ENCODE data around the gene NKX1-1. TPM values are rescaled to one million over a fixed set of nuclear protein-coding genes. Genes with fewer than 3 reads are reported as not detected.
A peak's percentile ranks its signal among the peaks of the same experiment; 100 is the strongest.

Gene NKX1-1
- polyA plus RNA-seq, 1 donor from 2014 or later = not detected

GRCh38 chr4:1358421-1359143 is 47.7 kb downstream of the NKX1-1 start:
- H2AFZ ChIP-seq (ENCODE audit: low read depth, low read length) = no peak overlapping the region
- H3K27me3 ChIP-seq (ENCODE audit: insufficient read depth, low read depth, low read length) = no peaks in the 10 kb centered on the region
- no peaks in the 10 kb centered on the region for H4K20me1 ChIP-seq (ENCODE audit: insufficient read depth)
- H3K4me2 ChIP-seq (ENCODE audit: low read length) = no peak overlapping the region
- no peaks in the 10 kb centered on the region for H3K36me3 ChIP-seq (ENCODE audit: insufficient read depth, low read length)
- H3K79me2 ChIP-seq (replicated peaks; ENCODE audit: insufficient read depth, low read length) = no peaks in the 10 kb centered on the region
- TF ChIP-seq EP300 (conservative IDR thresholded peaks at IDR 0.05; ENCODE audit: poor library complexity, severe bottlenecking) (peak; percentile 11), SMC3 (conservative IDR thresholded peaks at IDR 0.05; ENCODE audit: poor library complexity) (no peak)
- no peaks in the 10 kb centered on the region for H3K9me3 ChIP-seq (ENCODE audit: low read length)
- H3K9ac ChIP-seq (ENCODE audit: low read length) = no peak overlapping the region
- no peaks in the 10 kb centered on the region for H3F3A ChIP-seq (ENCODE audit: insufficient read depth, low read length, poor library complexity, severe bottlenecking)
- no peaks in the 10 kb centered on the region for H3K9me2 ChIP-seq (ENCODE audit: insufficient read depth, low read length)
- no peak overlapping the region for H3K27ac ChIP-seq (ENCODE audit: low read length)
- H3K4me3 ChIP-seq (ENCODE audit: low read length) = peak overlapping the region; percentile 33

GRCh38 chr4:1357356-1358248 is 48.6 kb downstream of the NKX1-1 start:
- Histone ChIP-seq H3K4me3 (ENCODE audit: low read length) (peak overlapping the region; percentile 33), H3K79me2 (replicated peaks; ENCODE audit: insufficient read depth, low read length) (no peaks in the 10 kb centered on the region), H4K20me1 (ENCODE audit: insufficient read depth) (no peaks in the 10 kb centered on the region), H3K27ac (ENCODE audit: low read length) (peak overlapping the region; percentile 3), H3K27me3 (ENCODE audit: insufficient read depth, low read depth, low read length) (no peaks in the 10 kb centered on the region), H3K9me3 (ENCODE audit: low read length) (no peaks in the 10 kb centered on the region), H2AFZ (ENCODE audit: low read depth, low read length) (no peak overlapping the region), H3K4me2 (ENCODE audit: low read length) (no peak overlapping the region), H3F3A (ENCODE audit: insufficient read depth, low read length, poor library complexity, severe bottlenecking) (no peaks in the 10 kb centered on the region), H3K9ac (ENCODE audit: low read length) (no peak overlapping the region), H3K9me2 (ENCODE audit: insufficient read depth, low read length) (no peaks in the 10 kb centered on the region), H3K36me3 (ENCODE audit: insufficient read depth, low read length) (no peaks in the 10 kb centered on the region)
- TF ChIP-seq, protein P1, sequence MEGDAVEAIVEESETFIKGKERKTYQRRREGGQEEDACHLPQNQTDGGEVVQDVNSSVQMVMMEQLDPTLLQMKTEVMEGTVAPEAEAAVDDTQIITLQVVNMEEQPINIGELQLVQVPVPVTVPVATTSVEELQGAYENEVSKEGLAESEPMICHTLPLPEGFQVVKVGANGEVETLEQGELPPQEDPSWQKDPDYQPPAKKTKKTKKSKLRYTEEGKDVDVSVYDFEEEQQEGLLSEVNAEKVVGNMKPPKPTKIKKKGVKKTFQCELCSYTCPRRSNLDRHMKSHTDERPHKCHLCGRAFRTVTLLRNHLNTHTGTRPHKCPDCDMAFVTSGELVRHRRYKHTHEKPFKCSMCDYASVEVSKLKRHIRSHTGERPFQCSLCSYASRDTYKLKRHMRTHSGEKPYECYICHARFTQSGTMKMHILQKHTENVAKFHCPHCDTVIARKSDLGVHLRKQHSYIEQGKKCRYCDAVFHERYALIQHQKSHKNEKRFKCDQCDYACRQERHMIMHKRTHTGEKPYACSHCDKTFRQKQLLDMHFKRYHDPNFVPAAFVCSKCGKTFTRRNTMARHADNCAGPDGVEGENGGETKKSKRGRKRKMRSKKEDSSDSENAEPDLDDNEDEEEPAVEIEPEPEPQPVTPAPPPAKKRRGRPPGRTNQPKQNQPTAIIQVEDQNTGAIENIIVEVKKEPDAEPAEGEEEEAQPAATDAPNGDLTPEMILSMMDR (IDR thresholded peaks at IDR 0.05; ENCODE audit: poor library complexity, severe bottlenecking) = no peak
- no peak for TF ChIP-seq REST (IDR thresholded peaks at IDR 0.05; ENCODE audit: borderline replicate concordance)
- no peak for TF ChIP-seq SMC3 (conservative IDR thresholded peaks at IDR 0.05; ENCODE audit: poor library complexity)
- TF ChIP-seq MXI1 (conservative IDR thresholded peaks at IDR 0.05; ENCODE audit: poor library complexity, severe bottlenecking) = no peak
- TF ChIP-seq RAD21 (conservative IDR thresholded peaks at IDR 0.05) = no peak
- no peak for TF ChIP-seq POLR2AphosphoS5 (IDR thresholded peaks at IDR 0.05)
- TF ChIP-seq EZH2 (IDR thresholded peaks at IDR 0.05; ENCODE audit: borderline replicate concordance, insufficient read depth, low read length, poor library complexity, severe bottlenecking) = no peak
- no peak for TF ChIP-seq TAF1 (IDR thresholded peaks at IDR 0.05; ENCODE audit: low read depth)

Data from neural cell (in vitro differentiated cells).